ENCODE results near the gene NUP93.

NUP93 gene

GRCh38 chr16:56773532-56773931 is 43.6 kb downstream of the NUP93 start:
- TF ChIP-seq, protein P1, sequence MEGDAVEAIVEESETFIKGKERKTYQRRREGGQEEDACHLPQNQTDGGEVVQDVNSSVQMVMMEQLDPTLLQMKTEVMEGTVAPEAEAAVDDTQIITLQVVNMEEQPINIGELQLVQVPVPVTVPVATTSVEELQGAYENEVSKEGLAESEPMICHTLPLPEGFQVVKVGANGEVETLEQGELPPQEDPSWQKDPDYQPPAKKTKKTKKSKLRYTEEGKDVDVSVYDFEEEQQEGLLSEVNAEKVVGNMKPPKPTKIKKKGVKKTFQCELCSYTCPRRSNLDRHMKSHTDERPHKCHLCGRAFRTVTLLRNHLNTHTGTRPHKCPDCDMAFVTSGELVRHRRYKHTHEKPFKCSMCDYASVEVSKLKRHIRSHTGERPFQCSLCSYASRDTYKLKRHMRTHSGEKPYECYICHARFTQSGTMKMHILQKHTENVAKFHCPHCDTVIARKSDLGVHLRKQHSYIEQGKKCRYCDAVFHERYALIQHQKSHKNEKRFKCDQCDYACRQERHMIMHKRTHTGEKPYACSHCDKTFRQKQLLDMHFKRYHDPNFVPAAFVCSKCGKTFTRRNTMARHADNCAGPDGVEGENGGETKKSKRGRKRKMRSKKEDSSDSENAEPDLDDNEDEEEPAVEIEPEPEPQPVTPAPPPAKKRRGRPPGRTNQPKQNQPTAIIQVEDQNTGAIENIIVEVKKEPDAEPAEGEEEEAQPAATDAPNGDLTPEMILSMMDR (IDR thresholded peaks at IDR 0.05; ENCODE audit: low read depth, low read length): no peak
- H3K4me3 ChIP-seq (ENCODE audit: low read depth, low read length): no peak overlapping the region

- H3K4me3 ChIP-seq (ENCODE audit: low read depth, low read length): no peak overlapping the region
- TF ChIP-seq, protein P1 (IDR thresholded peaks at IDR 0.05; ENCODE audit: low read depth, low read length): no peak
These were observed 44.2 kb downstream of the NUP93 start for GRCh38 chr16:56774016-56774680.

GRCh38 chr16:56775162-56775561 is 45.2 kb downstream of the NUP93 start:
- no peak overlapping the region for H3K4me3 ChIP-seq (ENCODE audit: low read depth, low read length)

DNA sequence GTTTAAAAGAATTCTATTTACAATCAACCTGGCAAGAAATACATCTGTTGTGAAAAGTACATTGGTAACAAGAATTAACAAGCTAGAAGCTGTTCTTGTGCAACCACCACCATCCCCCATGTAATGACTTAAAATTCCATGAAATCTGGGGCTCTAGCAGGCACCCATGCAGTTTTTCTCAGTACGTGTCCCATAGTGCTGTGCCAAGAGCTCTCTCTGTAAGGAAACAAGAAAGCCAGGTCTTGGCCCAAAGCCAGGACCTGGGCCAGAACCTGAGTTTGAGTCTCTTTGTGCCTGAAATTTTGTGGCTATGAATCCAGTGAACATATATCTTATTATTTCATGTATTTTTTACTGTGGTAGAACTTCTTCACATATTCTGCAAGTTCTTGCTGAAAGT is 46.6 kb downstream of the NUP93 start:
- TF ChIP-seq, protein P1 (IDR thresholded peaks at IDR 0.05; ENCODE audit: low read depth, low read length): no peak

More at GRCh38 chr16:56775162-56775561, 45.2 kb downstream of the NUP93 start:
- TF ChIP-seq, protein P1 (IDR thresholded peaks at IDR 0.05; ENCODE audit: low read depth, low read length): no peak

GRCh38 chr16:56777001-56777400 is 47.1 kb downstream of the NUP93 start:
- no peak overlapping the region for H3K4me3 ChIP-seq (ENCODE audit: low read depth, low read length)
- TF ChIP-seq, protein P1 (IDR thresholded peaks at IDR 0.05; ENCODE audit: low read depth, low read length): no peak

More for the DNA sequence above, 46.6 kb downstream of the NUP93 start:
- H3K4me3 ChIP-seq (ENCODE audit: low read depth, low read length): no peak overlapping the region

DNA sequence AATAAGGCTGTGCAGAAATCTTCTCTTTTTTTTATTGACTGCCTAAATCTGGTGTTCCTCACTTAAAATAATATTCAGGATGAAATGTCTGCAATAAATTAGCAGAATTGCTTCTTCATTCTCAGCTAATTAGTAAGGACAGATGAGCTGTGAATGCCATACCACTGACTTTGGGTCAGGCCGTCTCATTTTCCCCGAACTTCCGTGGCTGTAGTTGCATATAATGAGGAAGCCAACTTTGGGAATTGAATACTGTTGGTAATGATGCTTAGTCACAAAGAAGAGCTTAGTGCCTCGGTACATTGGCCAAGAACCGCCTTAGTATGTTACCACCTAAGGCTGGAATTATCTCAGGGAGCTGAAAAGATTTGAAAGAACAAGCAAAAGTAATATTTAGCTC is 47.6 kb downstream of the NUP93 start:
- TF ChIP-seq, protein P1 (IDR thresholded peaks at IDR 0.05; ENCODE audit: low read depth, low read length): no peak
- no peak overlapping the region for H3K4me3 ChIP-seq (ENCODE audit: low read depth, low read length)

DNA sequence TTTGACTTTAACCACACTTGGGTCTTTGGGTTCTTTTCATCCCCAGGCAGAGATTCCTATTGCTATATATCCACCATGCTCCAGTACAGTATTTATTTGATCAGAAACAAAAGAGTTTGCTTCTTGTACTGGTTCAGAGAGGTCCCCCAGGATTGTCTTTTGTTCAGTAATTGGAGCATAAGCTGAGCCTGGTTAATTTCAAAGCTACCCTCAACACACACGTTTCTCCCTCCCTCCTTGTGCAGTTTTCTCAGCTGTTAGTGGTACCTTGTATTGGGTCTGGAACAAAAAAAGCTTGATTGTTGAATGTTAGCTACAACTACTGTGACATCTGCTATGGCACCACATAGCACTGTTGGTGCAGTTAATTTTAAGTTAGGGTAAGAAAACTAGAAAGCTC is 50.0 kb downstream of the NUP93 start:
- no peak overlapping the region for H3K4me3 ChIP-seq (ENCODE audit: low read depth, low read length)
- TF ChIP-seq, protein P1 (IDR thresholded peaks at IDR 0.05; ENCODE audit: low read depth, low read length): no peak

Measured in WI38 (cell line).